Measurements from ENCODE around the gene TBC1D3E. TPM values are rescaled to one million over a fixed set of nuclear protein-coding genes. Genes with fewer than 3 reads are reported as not detected.
"Not testable (repeated sequence)": the region's sequence is repeated elsewhere in the genome, so short reads cannot be mapped to it uniquely, and the experiment has no call there.

Gene TBC1D3E
- total RNA-seq, result not detected

DNA sequence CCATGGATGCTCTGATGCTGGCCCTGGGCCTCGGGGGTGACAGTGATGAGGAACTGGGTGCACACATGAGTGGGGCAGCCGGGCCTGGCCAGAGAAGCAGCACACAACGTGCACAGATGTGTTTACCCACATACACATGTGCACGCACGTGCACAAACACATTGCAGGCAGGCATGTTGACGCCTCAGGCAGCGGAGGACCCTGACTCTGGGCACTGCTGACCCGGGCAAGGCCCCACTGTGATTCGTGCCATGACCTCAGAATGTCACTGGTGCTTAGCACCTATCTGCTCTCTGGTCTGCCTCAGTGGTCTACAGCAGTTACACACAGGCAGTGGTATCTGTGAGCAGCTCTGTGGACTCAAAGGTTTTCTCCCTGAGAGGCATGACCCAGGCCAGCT, at the start of gene TBC1D3E:
Gene TBC1D3E, plus strand, starts transcription at position 301 of the 400 bp plus-strand sequence. CDS start 1,545 bp downstream, outside the sequence.
- not testable (repeated sequence) for DNase-seq

DNA sequence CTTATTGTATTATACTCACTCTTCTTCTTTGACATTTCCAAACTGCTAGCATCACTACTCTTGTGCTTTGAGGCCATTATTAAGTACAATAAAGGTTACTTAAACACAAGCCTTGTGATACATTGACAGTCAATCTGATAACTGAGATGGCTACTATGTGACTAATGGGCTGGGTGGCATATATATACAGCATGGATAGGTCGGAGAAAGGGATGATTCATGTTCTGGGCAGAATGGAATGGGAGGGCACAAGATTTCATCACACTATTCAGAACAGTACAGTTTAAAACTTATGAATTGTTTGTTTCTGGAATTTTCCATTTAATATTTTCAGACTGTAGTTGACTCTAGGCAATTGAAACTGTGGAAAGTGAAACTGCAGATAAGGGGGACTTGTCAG, 40.4 kb upstream of the TBC1D3E start:
- DNase-seq, result not testable (repeated sequence)

DNA sequence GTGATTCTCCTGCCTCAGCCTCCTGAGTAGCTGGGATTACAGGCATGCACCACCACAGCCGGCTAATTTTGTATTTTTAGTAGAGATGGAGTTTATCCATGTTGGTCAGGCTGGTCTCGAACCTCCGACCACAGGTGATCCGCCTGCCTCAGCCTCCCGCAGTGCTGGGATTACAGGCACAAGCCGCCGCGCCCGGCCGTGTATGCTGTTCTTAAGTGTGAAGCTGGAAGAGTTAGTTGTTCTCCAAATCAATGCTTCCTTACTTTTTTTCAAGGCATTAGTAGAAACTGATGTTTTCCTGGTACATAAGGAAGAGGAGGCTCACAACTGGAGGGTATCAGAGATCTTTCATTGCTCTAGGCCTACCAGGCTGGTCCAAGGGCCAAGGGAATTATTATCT, 39.6 kb upstream of the TBC1D3E start:
- DNase-seq, result not testable (repeated sequence)

DNA sequence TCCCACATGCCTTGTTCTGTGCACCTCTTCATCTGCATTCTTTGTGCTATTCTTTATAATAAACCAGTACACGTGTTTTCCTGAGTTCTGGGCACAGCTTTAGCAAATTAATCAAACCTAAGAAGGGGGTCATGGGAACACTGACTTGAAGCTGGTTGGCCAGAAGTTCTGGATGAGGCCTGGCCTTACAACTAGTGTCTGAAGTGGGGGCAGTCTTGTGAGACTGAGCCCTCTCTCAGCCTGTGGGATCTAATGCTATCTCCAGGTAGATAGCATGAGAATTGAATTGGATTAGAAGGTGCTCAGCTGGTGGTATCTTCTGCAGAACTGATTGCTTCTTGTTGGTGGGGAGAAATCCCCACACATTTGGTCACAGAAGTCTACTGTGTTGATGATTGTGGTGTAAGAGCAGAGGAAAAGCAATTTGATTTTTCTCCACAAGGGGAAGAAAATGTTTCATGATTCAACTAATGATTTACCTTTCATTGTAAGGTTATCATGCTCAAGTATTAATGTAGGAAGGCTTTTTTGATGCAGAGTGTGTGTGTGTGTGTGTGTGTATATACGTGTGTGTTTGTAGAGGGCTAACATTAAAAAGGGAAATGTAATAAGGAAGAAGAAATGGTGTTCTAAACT, 33.6 kb upstream of the TBC1D3E start:
- DNase-seq, result not testable (repeated sequence)

DNA sequence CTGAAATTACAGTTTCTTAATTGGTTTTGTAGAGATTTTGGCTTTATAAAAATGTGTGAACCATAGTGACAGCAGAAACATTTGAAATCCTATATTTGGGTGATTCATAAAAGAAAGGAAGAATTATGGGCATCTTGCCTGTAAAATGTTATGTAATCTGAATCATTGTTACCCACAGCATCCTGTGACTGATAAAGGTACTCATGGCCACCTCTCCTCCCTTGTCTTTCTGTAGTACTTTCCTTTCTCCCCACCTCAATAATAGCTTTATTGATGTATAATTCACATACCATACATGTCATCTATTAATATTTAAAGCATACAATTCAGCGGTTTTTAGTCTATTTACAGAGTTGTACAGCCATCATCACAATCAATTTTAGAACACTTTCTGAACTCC, 28.5 kb upstream of the TBC1D3E start:
- DNase-seq, result not testable (repeated sequence)

DNA sequence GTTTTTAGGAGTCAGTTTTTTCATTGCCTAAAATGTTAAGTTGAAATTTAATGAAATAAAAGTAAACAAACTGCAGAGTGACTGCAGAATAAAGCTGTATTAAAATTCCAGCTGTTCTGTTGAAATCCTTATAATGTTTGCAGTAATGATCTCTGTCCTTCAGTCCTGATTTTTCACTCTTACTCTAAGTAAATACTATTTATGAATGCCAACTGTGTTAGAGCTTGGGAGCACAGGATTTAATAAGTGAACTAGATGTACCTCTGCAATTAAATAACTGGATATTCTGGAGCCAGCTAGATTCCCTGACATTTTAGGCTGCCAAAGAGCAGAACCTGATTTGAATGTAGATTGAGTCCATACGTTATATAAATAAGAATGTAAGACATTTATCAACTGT, 7.9 kb upstream of the TBC1D3E start:
- not testable (repeated sequence) for DNase-seq

DNA sequence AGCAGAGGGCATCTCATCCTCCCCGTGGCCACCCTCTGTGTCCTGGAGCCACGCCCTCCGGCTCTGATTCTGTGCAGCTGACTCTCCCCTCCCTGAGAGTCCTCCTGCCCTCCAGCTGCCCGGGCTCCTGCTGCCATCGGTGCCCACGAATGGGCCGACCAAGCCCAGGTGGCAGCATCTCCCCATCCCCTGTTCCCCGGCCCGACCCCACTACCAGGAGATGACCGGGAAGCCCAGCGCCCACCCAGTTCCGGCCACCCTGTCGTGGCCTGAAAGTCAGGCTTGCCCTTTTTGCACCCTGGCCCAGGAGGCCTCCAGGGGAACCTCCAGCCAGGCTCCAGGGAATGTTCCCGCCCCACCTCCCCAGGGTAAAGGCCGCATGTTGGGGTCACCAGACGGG, 7.1 kb downstream of the TBC1D3E start:
- not testable (repeated sequence) for DNase-seq

Small RNA genes lying within 50 kb of the gene (small RNA-seq; reads per million reads assigned to genes)
- gene RF00019 (ENCODE audit: low replicate concordance) (not detected), gene RNA5SP526 (ENCODE audit: low replicate concordance) (not detected)

Other genes with a start within 250 kb of the TBC1D3E start
- not detected for gene TBC1D3K, start 203.5 kb upstream of the TBC1D3E start, total RNA-seq
- 2.8 TPM for gene TBC1D3L, start 138.9 kb upstream of the TBC1D3E start, total RNA-seq
- 2.3 TPM for gene TBC1D3D, start 124.0 kb upstream of the TBC1D3E start, total RNA-seq
- not detected for gene TBC1D3C, start 59.3 kb upstream of the TBC1D3E start, total RNA-seq
- not detected for gene TBC1D3, start 64.6 kb downstream of the TBC1D3E start, total RNA-seq
- gene MRPL45, start 169.2 kb downstream of the TBC1D3E start, total RNA-seq, result 26.7 TPM
- 0.10 TPM for gene GPR179, start 216.0 kb downstream of the TBC1D3E start, total RNA-seq
- 11.3 TPM for gene SOCS7, start 223.9 kb downstream of the TBC1D3E start, total RNA-seq

Measured in skin of body (tissue), 3 donors.